HCT116 (cell line): ENCODE results near the gene CYP1A2. TPM values are rescaled to one million over a fixed set of nuclear protein-coding genes. Genes with fewer than 3 reads are reported as not detected.

ENCODE experiments used
- ATAC-seq: fragments of 200-7000 bp; cut with Tn5 transposase; 2 replicates; pipeline ENCODE4 v1.9.1; 2020; ENCODE audit warnings: mild to moderate bottlenecking, moderate library complexity
- BruUV-seq: library from RNA; stranded (reverse); fragments of 400-500 nt; replicated peaks from 2 replicates; lab custom pipeline; 2021; lab: Mats Ljungman, UMichigan
- CTCF ChIA-PET: fragments of 300-600 bp; sonication (Branson Sonifier 250); formaldehyde crosslinking; loops from one replicate; lab custom pipeline; 2021; ENCODE audit warnings: antibody characterized with exemption; lab: Charles Lee
- POLR2A ChIA-PET: fragments of 300-600, 350-600 bp; sonication (Branson Sonifier 250); formaldehyde crosslinking; loops from one replicate; lab custom pipeline; 2021; ENCODE audit warnings: antibody characterized with exemption; lab: Charles Lee
- RAD21 ChIA-PET, 2 experiments: fragments of 300-600 bp; sonication (Branson Sonifier 250); formaldehyde crosslinking; loops; one replicate each; lab custom pipeline; 2023; ENCODE audit warnings: low total read pairs in 2 of 2; ENCODE audit not compliant: uncharacterized antibody in 2 of 2, unreplicated experiment in 2 of 2, low non-redundant PET in 1 of 2; lab: Charles Lee
- DNase-seq: peaks from one replicate; pipeline ENCODE4 v3.0.0-alpha.2; 2010; ENCODE audit warnings: low read depth, low spot score
- H2AFZ ChIP-seq: fragments of 200-600 bp; shearing (Covaris generic), sonication (generic); 2 replicates; pipeline ENCODE4 v1.6.1; 2017; ENCODE audit warnings: low read depth, mixed run types, mixed read lengths, antibody characterized with exemption, low read length; ENCODE audit not compliant: poor library complexity, severe bottlenecking
- H3K27ac ChIP-seq: 2 replicates; pipeline ENCODE4 v1.5.1; 2012; ENCODE audit warnings: low read depth, low read length
- H3K27me3 ChIP-seq: fragments of 200-600 bp; sonication (generic); 2 replicates; pipeline ENCODE4 v1.6.1; 2016; ENCODE audit warnings: mixed run types, low read length, mixed read lengths; ENCODE audit not compliant: insufficient read depth
- H3K36me3 ChIP-seq, 2 experiments: fragments of 200-500 bp in 1 of 2; fragments of 200-600 bp in 1 of 2; sonication (Bioruptor generic) in 1 of 2; sonication (generic) in 1 of 2; 2 replicates each; pipeline versions ENCODE4 v1.5.1 to v1.6.1; 2014 to 2016; ENCODE audit warnings: low read length in 2 of 2, inconsistent platforms in 1 of 2, mixed read lengths in 1 of 2, mixed run types in 1 of 2; ENCODE audit not compliant: insufficient read depth in 2 of 2, control insufficient read depth in 1 of 2
- H3K4me1 ChIP-seq, 2 experiments: fragments of 200-600 bp in 1 of 2; sonication (generic) in 1 of 2; 2 replicates each; pipeline versions ENCODE4 v1.5.1 to v1.6.1; 2012 to 2017; ENCODE audit warnings: low read length in 2 of 2, inconsistent platforms in 1 of 2, mild to moderate bottlenecking in 1 of 2, mixed read lengths in 1 of 2, mixed run types in 1 of 2, moderate library complexity in 1 of 2; ENCODE audit not compliant: insufficient read depth in 2 of 2, control insufficient read depth in 1 of 2
- H3K4me2 ChIP-seq: fragments of 200-600 bp; sonication (generic); 2 replicates; pipeline ENCODE4 v1.6.1; 2017; ENCODE audit warnings: mixed run types, low read length, mixed read lengths
- H3K4me3 ChIP-seq, 2 experiments: fragments of 200-600 bp in 1 of 2; sonication (generic) in 1 of 2; replicated peaks in 1 of 2; 2 replicates each; pipeline ENCODE4 v1.5.1; 2011 to 2016; ENCODE audit warnings: low read length in 2 of 2, control low read depth in 1 of 2, low read depth in 1 of 2, mild to moderate bottlenecking in 1 of 2, mixed read lengths in 1 of 2, mixed run types in 1 of 2
- H3K79me2 ChIP-seq: fragments of 200-600 bp; sonication (generic); 2 replicates; pipeline ENCODE4 v1.6.1; 2017; ENCODE audit warnings: mild to moderate bottlenecking, mixed run types, low read length, moderate library complexity, mixed read lengths; ENCODE audit not compliant: insufficient read depth
- H3K9ac ChIP-seq: fragments of 200-600 bp; sonication (generic); 2 replicates; pipeline ENCODE4 v1.6.1; 2016; ENCODE audit warnings: low read length, mixed read lengths
- H3K9me2 ChIP-seq: fragments of 200-600 bp; sonication (generic), shearing (Covaris generic); 2 replicates; pipeline ENCODE4 v1.6.1; 2017; ENCODE audit warnings: mixed run types, mild to moderate bottlenecking, moderate library complexity; ENCODE audit not compliant: insufficient read depth
- H3K9me3 ChIP-seq, 2 experiments: fragments of 200-500 bp in 1 of 2; fragments of 200-600 bp in 1 of 2; sonication (Bioruptor generic) in 1 of 2; sonication (generic) in 1 of 2; 2 replicates each; pipeline ENCODE4 v1.6.1; 2014 to 2017; ENCODE audit warnings: low read length in 2 of 2, mixed read lengths in 2 of 2, inconsistent platforms in 1 of 2, low read depth in 1 of 2, mild to moderate bottlenecking in 1 of 2, mixed run types in 1 of 2, moderate library complexity in 1 of 2; ENCODE audit not compliant: control insufficient read depth in 1 of 2, insufficient read depth in 1 of 2
- H4K20me1 ChIP-seq: fragments of 200-600 bp; sonication (generic), shearing (Covaris generic); 2 replicates; pipeline ENCODE4 v1.6.1; 2017; ENCODE audit warnings: mixed run types, mild to moderate bottlenecking, moderate library complexity; ENCODE audit not compliant: insufficient read depth
- EZH2 ChIP-seq: fragments of 200-600 bp; sonication (generic); IDR thresholded peaks from 2 replicates; pipeline ENCODE4 v1.6.1; 2017; ENCODE audit warnings: antibody characterized with exemption, mixed run types
- JUND ChIP-seq: IDR thresholded peaks from 2 replicates; pipeline ENCODE4 v1.6.1; 2012
- POLR2A ChIP-seq: IDR thresholded peaks from 2 replicates; pipeline ENCODE4 v1.7.0; 2011; ENCODE audit warnings: borderline replicate concordance; ENCODE audit not compliant: insufficient read depth, insufficient read length; ENCODE audit errors: extremely low read depth
- POLR2AphosphoS5 ChIP-seq: IDR thresholded peaks from 2 replicates; pipeline ENCODE4 v1.6.1; 2011; ENCODE audit warnings: mild to moderate bottlenecking, low read depth, low read length, moderate library complexity
- RAD21 ChIP-seq: IDR thresholded peaks from 2 replicates; pipeline ENCODE4 v1.6.1; 2012; ENCODE audit warnings: low read depth, mild to moderate bottlenecking
- SIN3A ChIP-seq: IDR thresholded peaks from 2 replicates; pipeline ENCODE4 v1.6.1; 2012; ENCODE audit warnings: low read depth
- SP1 ChIP-seq: IDR thresholded peaks from 2 replicates; pipeline ENCODE4 v1.6.1; 2012; ENCODE audit warnings: low read depth
- SRF ChIP-seq: IDR thresholded peaks from 2 replicates; pipeline ENCODE4 v1.6.1; 2012; ENCODE audit warnings: low read depth
- YY1 ChIP-seq: IDR thresholded peaks from 2 replicates; pipeline ENCODE4 v1.6.1; 2011; ENCODE audit warnings: low read length, low read depth, moderate library complexity, mild to moderate bottlenecking; ENCODE audit not compliant: insufficient replicate concordance; ENCODE audit errors: extremely low read depth
- intact Hi-C: fragments of 100-400 bp; cut with micrococcal nuclease; formaldehyde crosslinking; loops from 2 replicates; pipeline ENCODE4 v1.10.0; 2022
- total RNA-seq: library from RNA; stranded (reverse); gene quantifications from one replicate; pipeline ENCODE4 v1.2.1, GENCODE V29; 2021; ENCODE audit not compliant: unreplicated experiment
- TF ChIP-seq, protein P1 (sequence below), 3 experiments: fragments of 200-600 bp in 1 of 3; sonication (generic) in 1 of 3; IDR thresholded peaks in 2 of 3; conservative IDR thresholded peaks in 1 of 3; 2 replicates each; pipeline ENCODE4 v1.5.1; 2012 to 2017; ENCODE audit warnings: low read depth in 2 of 3, low read length in 2 of 3, antibody characterized with exemption in 1 of 3, borderline replicate concordance in 1 of 3, control low read depth in 1 of 3, mild to moderate bottlenecking in 1 of 3, mixed read lengths in 1 of 3, mixed run types in 1 of 3, moderate library complexity in 1 of 3; ENCODE audit not compliant: insufficient read depth in 1 of 3
- TF ChIP-seq, protein P2 (sequence below): IDR thresholded peaks from 2 replicates; pipeline ENCODE4 v1.6.1; 2011; ENCODE audit warnings: mild to moderate bottlenecking, low read length, moderate library complexity; ENCODE audit not compliant: insufficient replicate concordance; ENCODE audit errors: extremely low read depth

Gene CYP1A2
- total RNA-seq, 1 experiment from 2014 or later: not detected

DNA sequence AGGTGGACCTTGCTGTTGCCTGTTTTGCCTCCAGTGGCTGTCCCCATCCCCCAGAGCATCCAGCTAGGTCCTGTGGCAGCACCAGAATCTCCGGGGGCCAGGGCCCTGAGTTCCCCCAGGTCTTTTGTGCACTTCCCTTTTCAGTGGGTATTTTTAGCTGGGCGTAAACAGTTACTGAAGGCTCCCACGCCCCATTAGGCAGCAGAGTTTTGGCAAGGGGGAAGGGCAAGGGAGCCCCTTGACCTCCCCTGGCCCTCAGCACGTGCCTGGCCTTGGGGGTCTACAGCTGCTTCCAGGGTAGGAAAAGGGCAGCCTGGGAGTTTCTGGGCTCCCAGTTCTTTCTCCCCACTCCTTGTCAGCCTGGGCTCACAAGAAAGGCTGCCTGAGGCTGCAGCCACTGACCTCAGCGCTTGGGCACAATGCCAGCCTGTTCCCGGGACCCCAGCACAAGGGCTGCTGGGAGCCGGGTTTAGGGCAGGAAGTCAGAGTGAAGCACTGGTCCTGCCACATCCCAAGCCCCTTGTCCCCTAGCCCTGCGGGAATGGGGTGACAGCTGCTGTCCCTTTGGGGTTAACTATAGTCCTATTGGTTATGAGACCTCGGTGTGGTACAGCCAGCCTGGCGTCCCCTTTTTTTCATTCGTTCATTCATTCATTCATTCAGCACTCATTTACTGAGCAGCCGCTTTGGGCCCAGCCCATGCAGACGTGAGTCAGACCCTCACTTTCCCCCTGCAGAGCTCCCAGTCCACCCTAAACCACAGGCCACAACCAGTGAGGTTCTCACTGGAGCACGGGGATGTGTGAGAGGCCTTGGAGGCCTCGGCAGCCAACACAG, 41.7 kb downstream of the CYP1A2 start:
- no peaks in the 10 kb centered on the region for H3K27me3 ChIP-seq
- H3K9ac ChIP-seq: no peak overlapping the region
- H3K36me3 ChIP-seq: no peaks in the 10 kb centered on the region; a peak in 1 of 4 replicates
- ChIA-PET RAD21 (no interaction called here), CTCF (no interaction called here), POLR2A (no interaction called here)
- H3K4me3 ChIP-seq: no peak overlapping the region
- peaks cover 12% of the 10 kb centered on the region; the same call in 1 of the 2 replicates for H4K20me1 ChIP-seq
- no peaks in the 10 kb centered on the region for H3K9me2 ChIP-seq
- H3K4me1 ChIP-seq: peaks cover 11 to 30% of the 10 kb centered on the region in 2 experiments
- intact Hi-C loops: no loop called here
- ATAC-seq (no peak), DNase-seq (no peak)
- no peaks in the 10 kb centered on the region for H3K9me3 ChIP-seq
- TF ChIP-seq POLR2AphosphoS5 (no peak), POLR2A (no peak), SIN3A (no peak), RAD21 (no peak), YY1 (no peak), SP1 (no peak), EZH2 (no peak), JUND (no peak), SRF (no peak)
- TF ChIP-seq, protein P1, sequence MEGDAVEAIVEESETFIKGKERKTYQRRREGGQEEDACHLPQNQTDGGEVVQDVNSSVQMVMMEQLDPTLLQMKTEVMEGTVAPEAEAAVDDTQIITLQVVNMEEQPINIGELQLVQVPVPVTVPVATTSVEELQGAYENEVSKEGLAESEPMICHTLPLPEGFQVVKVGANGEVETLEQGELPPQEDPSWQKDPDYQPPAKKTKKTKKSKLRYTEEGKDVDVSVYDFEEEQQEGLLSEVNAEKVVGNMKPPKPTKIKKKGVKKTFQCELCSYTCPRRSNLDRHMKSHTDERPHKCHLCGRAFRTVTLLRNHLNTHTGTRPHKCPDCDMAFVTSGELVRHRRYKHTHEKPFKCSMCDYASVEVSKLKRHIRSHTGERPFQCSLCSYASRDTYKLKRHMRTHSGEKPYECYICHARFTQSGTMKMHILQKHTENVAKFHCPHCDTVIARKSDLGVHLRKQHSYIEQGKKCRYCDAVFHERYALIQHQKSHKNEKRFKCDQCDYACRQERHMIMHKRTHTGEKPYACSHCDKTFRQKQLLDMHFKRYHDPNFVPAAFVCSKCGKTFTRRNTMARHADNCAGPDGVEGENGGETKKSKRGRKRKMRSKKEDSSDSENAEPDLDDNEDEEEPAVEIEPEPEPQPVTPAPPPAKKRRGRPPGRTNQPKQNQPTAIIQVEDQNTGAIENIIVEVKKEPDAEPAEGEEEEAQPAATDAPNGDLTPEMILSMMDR (IDR thresholded peaks at IDR 0.05 in 2 of 3, conservative IDR thresholded peaks at IDR 0.05 in 1 of 3; ENCODE audit: borderline replicate concordance in 1 of 3, insufficient read depth in 1 of 3, low read depth in 2 of 3, low read length in 2 of 3): no peak
- TF ChIP-seq, protein P2, sequence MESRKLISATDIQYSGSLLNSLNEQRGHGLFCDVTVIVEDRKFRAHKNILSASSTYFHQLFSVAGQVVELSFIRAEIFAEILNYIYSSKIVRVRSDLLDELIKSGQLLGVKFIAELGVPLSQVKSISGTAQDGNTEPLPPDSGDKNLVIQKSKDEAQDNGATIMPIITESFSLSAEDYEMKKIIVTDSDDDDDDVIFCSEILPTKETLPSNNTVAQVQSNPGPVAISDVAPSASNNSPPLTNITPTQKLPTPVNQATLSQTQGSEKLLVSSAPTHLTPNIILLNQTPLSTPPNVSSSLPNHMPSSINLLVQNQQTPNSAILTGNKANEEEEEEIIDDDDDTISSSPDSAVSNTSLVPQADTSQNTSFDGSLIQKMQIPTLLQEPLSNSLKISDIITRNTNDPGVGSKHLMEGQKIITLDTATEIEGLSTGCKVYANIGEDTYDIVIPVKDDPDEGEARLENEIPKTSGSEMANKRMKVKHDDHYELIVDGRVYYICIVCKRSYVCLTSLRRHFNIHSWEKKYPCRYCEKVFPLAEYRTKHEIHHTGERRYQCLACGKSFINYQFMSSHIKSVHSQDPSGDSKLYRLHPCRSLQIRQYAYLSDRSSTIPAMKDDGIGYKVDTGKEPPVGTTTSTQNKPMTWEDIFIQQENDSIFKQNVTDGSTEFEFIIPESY: no peak
- H2AFZ ChIP-seq: no peak overlapping the region
- H3K4me2 ChIP-seq: no peak overlapping the region
- BruUV-seq: no TSS peak
- H3K79me2 ChIP-seq: peaks cover 82% of the 10 kb centered on the region
- 0 out of 2 replicates have a peak overlapping the region, but pooled peaks have one; percentile 21 for H3K27ac ChIP-seq
